Measurements from ENCODE around the gene CFAP299.
"Not testable (repeated sequence)": the region's sequence is repeated elsewhere in the genome, so short reads cannot be mapped to it uniquely, and the experiment has no call there.

Gene CFAP299

GRCh38 chr4:80307774-80308465 lies 27.6 kb upstream of the CFAP299 start:
- no peak overlapping the region for H3K27ac ChIP-seq (ENCODE audit: low read length)
- H3K27me3 ChIP-seq (ENCODE audit: insufficient read depth, low read length) = no peaks in the 10 kb centered on the region
- no peak overlapping the region for H3K9ac ChIP-seq (ENCODE audit: low read depth, low read length)
- H3K36me3 ChIP-seq (ENCODE audit: insufficient read depth, low read depth, low read length) = no peaks in the 10 kb centered on the region
- H3K9me3 ChIP-seq (ENCODE audit: insufficient read depth, low read depth, low read length) = no peaks in the 10 kb centered on the region
- H3K4me3 ChIP-seq (ENCODE audit: low read length) = no peak overlapping the region
- peaks cover 27% of the 10 kb centered on the region for H3K4me1 ChIP-seq (ENCODE audit: insufficient read depth, low read length)

- H3K36me3 ChIP-seq (ENCODE audit: insufficient read depth, low read depth, low read length) = no peaks in the 10 kb centered on the region
- no peaks in the 10 kb centered on the region for H3K27me3 ChIP-seq (ENCODE audit: insufficient read depth, low read length)
- no peaks in the 10 kb centered on the region for H3K9me3 ChIP-seq (ENCODE audit: insufficient read depth, low read depth, low read length)
- H3K4me1 ChIP-seq (ENCODE audit: insufficient read depth, low read length) = peaks cover 27% of the 10 kb centered on the region
- H3K4me3 ChIP-seq (ENCODE audit: low read length) = no peak overlapping the region
- H3K9ac ChIP-seq (ENCODE audit: low read depth, low read length) = no peak overlapping the region
- H3K27ac ChIP-seq (ENCODE audit: low read length) = no peak overlapping the region
Measured at GRCh38 chr4:80308466-80308822, 27.1 kb upstream of the CFAP299 start.

- Histone ChIP-seq H3K9ac (ENCODE audit: low read depth, low read length) (no peak overlapping the region), H3K4me1 (ENCODE audit: insufficient read depth, low read length) (peaks cover 27% of the 10 kb centered on the region), H3K9me3 (ENCODE audit: insufficient read depth, low read depth, low read length) (no peaks in the 10 kb centered on the region), H3K4me3 (ENCODE audit: low read length) (no peak overlapping the region), H3K27me3 (ENCODE audit: insufficient read depth, low read length) (no peaks in the 10 kb centered on the region), H3K36me3 (ENCODE audit: insufficient read depth, low read depth, low read length) (no peaks in the 10 kb centered on the region), H3K27ac (ENCODE audit: low read length) (no peak overlapping the region)
Measured at GRCh38 chr4:80309294-80310004, 26.1 kb upstream of the CFAP299 start.

- Histone ChIP-seq H3K4me3 (ENCODE audit: low read length) (no peak overlapping the region), H3K4me1 (ENCODE audit: insufficient read depth, low read length) (peaks cover 24% of the 10 kb centered on the region), H3K36me3 (ENCODE audit: insufficient read depth, low read depth, low read length) (no peaks in the 10 kb centered on the region), H3K9me3 (ENCODE audit: insufficient read depth, low read depth, low read length) (no peaks in the 10 kb centered on the region), H3K27me3 (ENCODE audit: insufficient read depth, low read length) (no peaks in the 10 kb centered on the region), H3K27ac (ENCODE audit: low read length) (no peak overlapping the region), H3K9ac (ENCODE audit: low read depth, low read length) (no peak overlapping the region)
Measured at GRCh38 chr4:80311130-80311529, 24.4 kb upstream of the CFAP299 start.

GRCh38 chr4:80312124-80312523 lies 23.4 kb upstream of the CFAP299 start:
- no peak overlapping the region for H3K27ac ChIP-seq (ENCODE audit: low read length)
- no peaks in the 10 kb centered on the region for H3K27me3 ChIP-seq (ENCODE audit: insufficient read depth, low read length)
- H3K4me3 ChIP-seq (ENCODE audit: low read length) = no peak overlapping the region
- peaks cover 15% of the 10 kb centered on the region for H3K4me1 ChIP-seq (ENCODE audit: insufficient read depth, low read length)
- no peaks in the 10 kb centered on the region for H3K9me3 ChIP-seq (ENCODE audit: insufficient read depth, low read depth, low read length)
- H3K9ac ChIP-seq (ENCODE audit: low read depth, low read length) = no peak overlapping the region
- H3K36me3 ChIP-seq (ENCODE audit: insufficient read depth, low read depth, low read length) = no peaks in the 10 kb centered on the region

GRCh38 chr4:80313627-80314026 lies 21.9 kb upstream of the CFAP299 start:
- no peak overlapping the region for H3K4me3 ChIP-seq (ENCODE audit: low read length)
- no peak overlapping the region for H3K9ac ChIP-seq (ENCODE audit: low read depth, low read length)
- peaks cover 2% of the 10 kb centered on the region for H3K4me1 ChIP-seq (ENCODE audit: insufficient read depth, low read length)
- no peaks in the 10 kb centered on the region for H3K9me3 ChIP-seq (ENCODE audit: insufficient read depth, low read depth, low read length)
- no peak overlapping the region for H3K27ac ChIP-seq (ENCODE audit: low read length)
- no peaks in the 10 kb centered on the region for H3K27me3 ChIP-seq (ENCODE audit: insufficient read depth, low read length)
- H3K36me3 ChIP-seq (ENCODE audit: insufficient read depth, low read depth, low read length) = no peaks in the 10 kb centered on the region

- not testable (repeated sequence) for H3K9ac ChIP-seq (ENCODE audit: low read depth, low read length); H3K27ac ChIP-seq (ENCODE audit: low read length); H3K27me3 ChIP-seq (ENCODE audit: insufficient read depth, low read length)
Measured at GRCh38 chr4:80315848-80316247, 19.7 kb upstream of the CFAP299 start.

GRCh38 chr4:80321341-80321740 lies 14.2 kb upstream of the CFAP299 start:
- Histone ChIP-seq H3K4me3 (ENCODE audit: low read length) (no peak overlapping the region), H3K27ac (ENCODE audit: low read length) (no peak overlapping the region), H3K27me3 (ENCODE audit: insufficient read depth, low read length) (peaks cover 3% of the 10 kb centered on the region; the same call in 1 of the 2 replicates), H3K9me3 (ENCODE audit: insufficient read depth, low read depth, low read length) (no peaks in the 10 kb centered on the region), H3K9ac (ENCODE audit: low read depth, low read length) (no peak overlapping the region), H3K4me1 (ENCODE audit: insufficient read depth, low read length) (no peaks in the 10 kb centered on the region), H3K36me3 (ENCODE audit: insufficient read depth, low read depth, low read length) (no peaks in the 10 kb centered on the region)

More at GRCh38 chr4:80315848-80316247, 19.7 kb upstream of the CFAP299 start:
- not testable (repeated sequence) for H3K36me3 ChIP-seq (ENCODE audit: insufficient read depth, low read depth, low read length); H3K9me3 ChIP-seq (ENCODE audit: insufficient read depth, low read depth, low read length); H3K4me1 ChIP-seq (ENCODE audit: insufficient read depth, low read length); H3K4me3 ChIP-seq (ENCODE audit: low read length)

- Histone ChIP-seq H3K27me3 (ENCODE audit: insufficient read depth, low read length) (peaks cover 3% of the 10 kb centered on the region; the same call in 1 of the 2 replicates), H3K9me3 (ENCODE audit: insufficient read depth, low read depth, low read length) (no peaks in the 10 kb centered on the region), H3K27ac (ENCODE audit: low read length) (no peak overlapping the region), H3K9ac (ENCODE audit: low read depth, low read length) (no peak overlapping the region), H3K36me3 (ENCODE audit: insufficient read depth, low read depth, low read length) (no peaks in the 10 kb centered on the region), H3K4me1 (ENCODE audit: insufficient read depth, low read length) (no peaks in the 10 kb centered on the region), H3K4me3 (ENCODE audit: low read length) (no peak overlapping the region)
Measured at GRCh38 chr4:80321776-80322175, 13.8 kb upstream of the CFAP299 start.

- H3K36me3 ChIP-seq (ENCODE audit: insufficient read depth, low read depth, low read length) = no peaks in the 10 kb centered on the region
- H3K27me3 ChIP-seq (ENCODE audit: insufficient read depth, low read length) = peaks cover 3% of the 10 kb centered on the region; the same call in 1 of the 2 replicates
- H3K27ac ChIP-seq (ENCODE audit: low read length) = no peak overlapping the region
- H3K9ac ChIP-seq (ENCODE audit: low read depth, low read length) = no peak overlapping the region
- H3K4me1 ChIP-seq (ENCODE audit: insufficient read depth, low read length) = no peaks in the 10 kb centered on the region
- H3K4me3 ChIP-seq (ENCODE audit: low read length) = no peak overlapping the region
- H3K9me3 ChIP-seq (ENCODE audit: insufficient read depth, low read depth, low read length) = no peaks in the 10 kb centered on the region
Measured at GRCh38 chr4:80322716-80323115, 12.8 kb upstream of the CFAP299 start.

GRCh38 chr4:80324171-80324570 lies 11.4 kb upstream of the CFAP299 start:
- Histone ChIP-seq H3K27me3 (ENCODE audit: insufficient read depth, low read length) (peaks cover 3% of the 10 kb centered on the region; the same call in 1 of the 2 replicates), H3K9me3 (ENCODE audit: insufficient read depth, low read depth, low read length) (no peaks in the 10 kb centered on the region), H3K9ac (ENCODE audit: low read depth, low read length) (no peak overlapping the region), H3K4me1 (ENCODE audit: insufficient read depth, low read length) (no peaks in the 10 kb centered on the region), H3K4me3 (ENCODE audit: low read length) (no peak overlapping the region), H3K36me3 (ENCODE audit: insufficient read depth, low read depth, low read length) (no peaks in the 10 kb centered on the region), H3K27ac (ENCODE audit: low read length) (no peak overlapping the region)

- H3K4me3 ChIP-seq (ENCODE audit: low read length) = no peak overlapping the region
- H3K9me3 ChIP-seq (ENCODE audit: insufficient read depth, low read depth, low read length) = no peaks in the 10 kb centered on the region
- H3K27me3 ChIP-seq (ENCODE audit: insufficient read depth, low read length) = peaks cover 31% of the 10 kb centered on the region
- H3K27ac ChIP-seq (ENCODE audit: low read length) = no peak overlapping the region
- H3K4me1 ChIP-seq (ENCODE audit: insufficient read depth, low read length) = no peaks in the 10 kb centered on the region
- H3K9ac ChIP-seq (ENCODE audit: low read depth, low read length) = no peak overlapping the region
- no peaks in the 10 kb centered on the region for H3K36me3 ChIP-seq (ENCODE audit: insufficient read depth, low read depth, low read length)
Measured at GRCh38 chr4:80331693-80332092, 3.8 kb upstream of the CFAP299 start.
